ENCODE measurements around the gene E4F1. TPM values are rescaled to one million over a fixed set of nuclear protein-coding genes. Genes with fewer than 3 reads are reported as not detected.
A peak's percentile ranks its signal among the peaks of the same experiment; 100 is the strongest.

Gene E4F1
- total RNA-seq, 4 donors from 2014 or later = 24.5 to 38.4 (median 27.0) TPM

DNA sequence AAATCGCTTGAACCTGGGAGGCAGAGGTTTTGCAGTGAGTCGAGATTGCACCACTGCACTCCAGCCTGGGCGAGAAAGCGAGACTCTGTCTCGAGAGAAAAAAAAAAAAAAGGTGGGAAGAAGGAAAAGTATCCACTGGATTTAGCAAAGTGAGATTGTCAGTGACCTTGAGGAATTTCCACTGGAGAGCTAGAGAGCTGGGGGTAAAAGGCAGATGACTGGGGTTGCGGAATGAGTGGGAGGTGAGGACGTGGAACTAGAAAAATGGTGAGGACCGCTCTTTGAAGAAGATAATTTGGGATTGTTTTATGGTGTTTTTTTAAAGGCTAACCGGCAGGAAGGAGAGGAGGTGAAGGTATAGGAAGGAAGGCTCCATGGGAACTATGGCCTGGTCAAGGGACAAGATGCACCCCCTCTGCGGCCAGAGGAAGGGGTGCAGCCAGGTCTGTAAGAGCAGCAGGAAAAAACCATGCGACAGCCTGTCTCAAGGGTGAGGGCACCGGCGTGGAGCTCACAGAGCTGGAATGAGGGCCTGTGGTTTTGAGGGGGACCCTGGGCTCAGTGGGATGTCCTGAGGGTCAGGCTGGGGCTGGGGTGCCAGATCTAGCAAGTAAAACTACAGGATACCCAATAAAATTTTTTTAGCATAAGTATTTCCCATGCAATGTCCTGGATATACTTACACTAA, 18.8 kb upstream of the E4F1 start:
- Histone ChIP-seq H3K27ac (peak overlapping the region; percentile 96 to 100 (median 100)), H3K27me3 (no peaks in the 10 kb centered on the region), H3K9me3 (no peaks in the 10 kb centered on the region), H3K4me3 (peak overlapping the region; percentile 82 to 94 (median 92)), H3K4me1 (peaks cover 14 to 17% of the 10 kb centered on the region in 2 donors), H3K36me3 (peaks cover 0 to 30% of the 10 kb centered on the region in 2 donors)
- TF ChIP-seq, protein P1, sequence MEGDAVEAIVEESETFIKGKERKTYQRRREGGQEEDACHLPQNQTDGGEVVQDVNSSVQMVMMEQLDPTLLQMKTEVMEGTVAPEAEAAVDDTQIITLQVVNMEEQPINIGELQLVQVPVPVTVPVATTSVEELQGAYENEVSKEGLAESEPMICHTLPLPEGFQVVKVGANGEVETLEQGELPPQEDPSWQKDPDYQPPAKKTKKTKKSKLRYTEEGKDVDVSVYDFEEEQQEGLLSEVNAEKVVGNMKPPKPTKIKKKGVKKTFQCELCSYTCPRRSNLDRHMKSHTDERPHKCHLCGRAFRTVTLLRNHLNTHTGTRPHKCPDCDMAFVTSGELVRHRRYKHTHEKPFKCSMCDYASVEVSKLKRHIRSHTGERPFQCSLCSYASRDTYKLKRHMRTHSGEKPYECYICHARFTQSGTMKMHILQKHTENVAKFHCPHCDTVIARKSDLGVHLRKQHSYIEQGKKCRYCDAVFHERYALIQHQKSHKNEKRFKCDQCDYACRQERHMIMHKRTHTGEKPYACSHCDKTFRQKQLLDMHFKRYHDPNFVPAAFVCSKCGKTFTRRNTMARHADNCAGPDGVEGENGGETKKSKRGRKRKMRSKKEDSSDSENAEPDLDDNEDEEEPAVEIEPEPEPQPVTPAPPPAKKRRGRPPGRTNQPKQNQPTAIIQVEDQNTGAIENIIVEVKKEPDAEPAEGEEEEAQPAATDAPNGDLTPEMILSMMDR (IDR thresholded peaks at IDR 0.05 in 4 of 5, conservative IDR thresholded peaks at IDR 0.05 in 1 of 5) = no peak
- TF ChIP-seq POLR2A (IDR thresholded peaks at IDR 0.05) = no peak
- DNase-seq (no peak), ATAC-seq (no peak)
- in situ Hi-C loops (cut with MboI; ENCODE audit: low sequenced_read_pairs in 4 of 4) (no loop called here), intact Hi-C loops (cut with DNase I; ENCODE audit: low total_unique reads) (loop anchor here (1.0 kb wide), 3 partner anchors 10 to 64 kb away; partner anchors contain the start of genes E4F1, PGP and RNPS1)

GRCh38 chr16:2205104-2205966, 18.1 kb upstream of the E4F1 start, which contains the start of gene MLST8:
Gene MLST8 (plus strand): TSS chr16:2205454. CDS start chr16:2206086, 632 bp downstream.
- intact Hi-C loops (cut with DNase I; ENCODE audit: low total_unique reads) (loop anchor here (1.0 kb wide), 3 partner anchors 9 to 63 kb away; partner anchors contain the start of genes E4F1, PGP and RNPS1), in situ Hi-C loops (cut with MboI; ENCODE audit: low sequenced_read_pairs in 4 of 4) (no loop called here)
- Histone ChIP-seq H3K27ac (peak within 1 kb of the TSS; percentile 96 to 100 (median 100)), H3K4me3 (peak within 1 kb of the TSS; percentile 82 to 94 (median 92)), H3K9me3 (no peaks in the 10 kb centered on the region), H3K27me3 (no peaks in the 10 kb centered on the region), H3K36me3 (peaks cover 0 to 35% of the 10 kb centered on the region in 2 donors), H3K4me1 (peaks cover 19 to 20% of the 10 kb centered on the region in 2 donors)
- ATAC-seq = peak; percentile 87 to 91
- DNase-seq = peak; percentile 70 to 78
- TF ChIP-seq, protein P1 (IDR thresholded peaks at IDR 0.05 in 4 of 5, conservative IDR thresholded peaks at IDR 0.05 in 1 of 5) = peak in 1 of 5 experiments; percentile 42
- TF ChIP-seq POLR2A (IDR thresholded peaks at IDR 0.05) = peak; percentile 73 to 80

- ATAC-seq (no peak), DNase-seq (no peak)
- H3K4me1 ChIP-seq = peaks cover 26% of the 10 kb centered on the region in 2 donors
- no peaks in the 10 kb centered on the region for H3K9me3 ChIP-seq
- no peaks in the 10 kb centered on the region for H3K27me3 ChIP-seq
- in situ Hi-C loops (cut with MboI; ENCODE audit: low sequenced_read_pairs in 4 of 4) = no loop called here
- peaks cover 0 to 35% of the 10 kb centered on the region in 2 donors for H3K36me3 ChIP-seq
- peak overlapping the region; percentile 82 to 94 (median 92) for H3K4me3 ChIP-seq
- no peak for TF ChIP-seq POLR2A (IDR thresholded peaks at IDR 0.05)
- TF ChIP-seq, protein P1 (IDR thresholded peaks at IDR 0.05 in 4 of 5, conservative IDR thresholded peaks at IDR 0.05 in 1 of 5) = no peak
- intact Hi-C loops (cut with DNase I; ENCODE audit: low total_unique reads) = loop anchor here (1.0 kb wide), 3 partner anchors 8 to 62 kb away; partner anchors contain the start of genes E4F1, PGP and RNPS1
- peak overlapping the region; percentile 96 to 100 (median 100) for H3K27ac ChIP-seq
Observed at GRCh38 chr16:2205967-2206313, 17.5 kb upstream of the E4F1 start.

DNA sequence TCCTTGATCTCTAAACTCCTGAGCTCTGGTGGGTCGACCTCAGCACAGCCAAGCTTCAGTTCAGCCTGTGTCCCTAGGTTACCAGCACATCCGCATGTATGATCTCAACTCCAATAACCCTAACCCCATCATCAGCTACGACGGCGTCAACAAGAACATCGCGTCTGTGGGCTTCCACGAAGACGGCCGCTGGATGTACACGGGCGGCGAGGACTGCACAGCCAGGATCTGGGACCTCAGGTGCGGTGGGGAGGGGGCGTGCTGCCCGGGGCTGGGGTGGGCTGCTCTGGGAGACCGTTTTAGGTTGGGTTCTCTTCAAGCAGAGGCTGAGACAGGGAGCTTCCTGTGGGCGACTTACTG, 17.0 kb upstream of the E4F1 start:
- Histone ChIP-seq H3K9me3 (no peaks in the 10 kb centered on the region), H3K4me3 (peak overlapping the region in 3 of 4 donors; percentile 82 to 94 (median 90)), H3K27ac (peak overlapping the region; percentile 96 to 100 (median 100)), H3K27me3 (no peaks in the 10 kb centered on the region), H3K4me1 (peaks cover 30% of the 10 kb centered on the region in 2 donors), H3K36me3 (peaks cover 0 to 35% of the 10 kb centered on the region in 2 donors)
- intact Hi-C loops (cut with DNase I; ENCODE audit: low total_unique reads) (no loop called here), in situ Hi-C loops (cut with MboI; ENCODE audit: low sequenced_read_pairs in 4 of 4) (no loop called here)
- DNase-seq = no peak
- no peak for ATAC-seq
- no peak for TF ChIP-seq POLR2A (IDR thresholded peaks at IDR 0.05)

All from gastrocnemius medialis (tissue), 4 donors.